GM18861 (cell line): ENCODE results near the gene ARV1.
"Not testable (repeated sequence)": the region's sequence is repeated elsewhere in the genome, so short reads cannot be mapped to it uniquely, and the experiment has no call there.

Experiments used
- ATAC-seq: cut with Tn5 transposase; IDR thresholded peaks from one replicate; pipeline ENCODE4 v1.9.1; 2021; ENCODE audit not compliant: unreplicated experiment

The ARV1 gene

DNA sequence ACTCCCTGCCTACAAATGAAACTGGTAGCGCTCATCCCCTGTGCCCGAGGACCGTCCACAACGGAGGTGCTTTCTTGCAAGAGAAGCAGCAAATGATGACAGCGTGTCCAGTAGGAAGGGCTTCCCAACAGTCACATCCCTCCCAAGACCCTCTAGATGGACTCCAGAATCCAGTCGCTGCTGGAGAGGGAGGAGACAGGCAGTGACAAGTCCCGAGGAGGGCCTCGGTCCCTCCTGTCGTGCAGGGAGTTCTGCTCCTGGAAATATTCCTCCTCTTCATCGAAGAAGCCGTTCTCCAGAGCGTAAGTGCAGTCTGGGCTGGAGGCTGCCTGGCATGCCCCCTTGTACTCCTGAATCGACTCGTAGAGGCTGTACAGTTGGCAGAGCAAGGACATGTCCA, 40.8 kb downstream of the ARV1 start:
- no peak for ATAC-seq

DNA sequence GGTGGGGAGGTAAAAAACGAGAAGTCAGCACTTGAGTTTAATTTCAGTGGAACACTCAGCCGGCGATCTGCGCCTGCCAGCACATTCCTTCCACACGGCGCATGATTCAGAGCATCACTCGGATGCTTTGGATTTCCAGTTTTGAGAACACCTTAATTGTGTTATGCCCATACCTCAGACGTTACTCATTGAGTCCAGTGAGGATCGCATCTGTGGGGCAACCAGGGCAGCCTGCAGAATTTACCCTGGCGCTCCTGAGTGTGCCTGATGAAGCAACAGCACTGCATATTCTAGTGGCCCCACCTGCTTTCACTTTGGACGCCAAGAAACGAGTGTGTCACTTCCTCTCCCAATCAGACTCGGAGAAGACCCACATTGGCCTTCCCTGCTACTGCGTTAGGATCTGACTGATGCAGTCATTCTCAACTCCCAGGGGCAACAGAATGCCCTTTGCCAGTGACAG, 41.3 kb downstream of the ARV1 start:
- ATAC-seq = no peak

DNA sequence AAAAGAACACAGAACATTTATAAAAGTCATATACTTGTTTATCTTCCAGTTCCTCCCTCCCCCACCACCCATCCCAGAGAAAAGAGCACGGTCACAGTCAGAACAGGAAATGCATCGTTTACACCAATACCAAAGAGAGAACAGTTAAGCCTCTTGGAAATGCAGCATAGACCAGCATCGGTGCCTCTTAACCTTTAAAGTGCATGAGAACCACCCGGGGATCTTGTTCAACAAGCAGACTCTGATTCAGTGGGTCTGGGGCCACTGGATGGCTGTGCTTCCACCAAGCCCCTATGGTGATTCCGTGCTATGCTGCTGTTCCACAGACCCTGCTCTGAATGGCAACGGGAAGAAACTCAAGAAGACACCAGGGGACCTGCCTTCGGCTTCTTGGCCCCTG, 41.9 kb downstream of the ARV1 start:
- ATAC-seq = no peak

DNA sequence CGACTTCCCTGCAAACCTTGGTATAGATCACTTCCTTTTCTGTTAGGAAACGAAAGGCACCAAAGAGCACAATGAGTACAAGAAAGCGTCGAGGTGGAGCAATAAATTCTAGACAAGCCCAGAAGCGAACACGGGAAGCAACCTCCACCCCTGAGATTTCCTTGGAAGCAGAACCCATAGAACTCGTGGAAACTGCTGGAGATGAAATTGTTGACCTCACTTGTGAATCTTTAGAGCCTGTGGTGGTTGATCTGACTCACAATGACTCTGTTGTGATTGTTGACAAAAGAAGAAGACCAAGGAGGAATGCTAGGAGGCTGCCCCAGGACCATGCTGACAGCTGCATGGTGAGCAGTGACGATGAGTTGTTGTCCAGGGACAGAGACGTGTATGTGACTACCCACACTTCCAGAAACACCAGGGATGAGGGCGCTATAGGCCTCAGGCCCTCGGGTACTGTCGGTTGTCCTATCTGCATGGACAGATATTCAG, 42.7 kb downstream of the ARV1 start:
- ATAC-seq = no peak

DNA sequence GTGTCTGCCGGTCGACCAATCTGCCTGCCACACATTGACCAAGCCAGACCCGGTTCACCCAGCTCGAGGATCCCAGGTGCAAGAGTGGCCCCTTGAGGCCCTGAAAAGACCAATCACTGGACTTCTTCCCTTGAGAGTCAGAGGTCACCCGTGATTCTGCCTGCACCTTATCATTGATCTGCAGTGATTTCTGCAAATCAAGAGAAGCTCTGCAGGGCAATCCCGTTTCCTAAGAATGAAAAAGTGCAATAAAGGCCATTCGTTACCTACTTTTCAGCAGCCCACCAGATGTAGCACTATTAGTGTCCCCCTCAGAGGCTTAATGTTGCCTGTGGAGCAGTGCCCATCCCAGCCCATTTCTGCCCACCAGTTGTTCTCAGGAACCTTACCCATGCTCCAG, 43.6 kb downstream of the ARV1 start:
- not testable (repeated sequence) for ATAC-seq

DNA sequence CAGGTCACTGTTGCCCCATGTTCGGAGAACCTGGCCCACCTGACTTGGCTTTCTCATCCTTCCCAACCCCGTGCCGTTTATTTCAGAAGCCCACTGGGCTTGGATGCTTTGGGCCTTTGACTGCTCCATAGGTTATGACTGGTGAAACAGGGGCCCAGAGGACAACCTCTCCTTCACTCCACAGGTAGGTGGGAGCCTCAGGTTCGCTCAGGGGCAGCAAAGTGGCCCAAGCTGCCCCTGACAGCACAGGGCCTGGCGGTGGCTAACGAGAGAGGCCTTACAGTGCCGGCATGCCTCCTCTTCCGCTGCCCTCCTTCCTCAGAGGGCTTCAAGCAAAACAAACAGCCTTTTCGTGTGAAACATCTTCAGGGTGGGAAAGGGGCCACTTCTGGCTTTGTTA, 44.3 kb downstream of the ARV1 start:
- ATAC-seq = no peak

DNA sequence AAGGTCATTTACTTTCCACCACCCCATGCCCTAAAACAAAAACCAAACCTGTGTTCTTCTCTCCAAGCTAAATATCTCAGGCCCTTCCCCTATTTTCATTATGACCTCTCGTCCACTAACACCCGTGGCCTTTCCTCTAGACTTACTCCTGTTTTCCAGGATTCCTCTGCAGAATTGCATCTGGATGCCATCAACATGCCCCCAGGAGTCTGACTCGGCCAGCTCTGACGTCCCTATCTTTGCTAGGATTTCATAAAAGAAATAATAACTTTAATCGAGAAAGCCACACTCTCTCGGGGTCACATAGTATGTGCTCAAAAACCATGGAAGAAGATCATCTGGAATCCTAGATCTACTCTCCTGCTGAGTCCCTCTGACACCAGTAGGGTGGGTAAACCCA, 47.7 kb downstream of the ARV1 start:
- ATAC-seq = no peak

DNA sequence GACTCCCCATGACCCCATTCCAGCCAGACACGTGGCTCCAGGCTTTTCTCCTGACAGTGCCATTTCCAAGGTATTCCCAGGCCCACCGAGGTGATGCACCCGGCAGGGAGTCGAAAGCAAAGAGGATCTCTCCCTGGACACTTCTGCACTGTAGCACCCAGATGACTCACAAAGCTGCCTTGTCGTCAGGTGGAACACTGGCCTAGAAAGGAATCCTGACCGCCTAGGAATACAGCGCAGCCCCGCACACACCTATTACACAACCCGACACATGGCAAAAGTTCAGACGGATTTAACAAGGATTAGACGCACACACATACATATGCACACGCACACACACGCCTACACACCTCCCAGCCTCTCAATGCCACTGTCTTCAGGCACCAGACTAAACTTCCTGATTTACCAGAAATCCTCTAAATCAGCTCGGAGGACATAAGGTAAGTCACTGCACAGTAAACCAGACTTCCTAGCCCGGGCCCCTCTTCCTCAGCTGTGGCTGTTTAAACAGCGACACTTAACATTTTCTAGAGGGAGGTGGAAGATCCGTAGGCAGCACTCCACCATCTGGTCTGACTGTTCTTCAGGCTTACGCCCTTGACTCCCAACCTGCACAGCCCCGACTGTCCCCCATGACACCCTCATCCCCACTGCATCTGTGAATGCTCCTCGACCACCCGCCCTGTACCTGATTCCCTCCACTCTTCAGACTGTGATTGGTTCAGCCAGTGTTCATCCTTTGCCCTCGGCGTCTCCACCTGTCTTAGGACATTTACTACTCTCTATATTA, 48.4 kb downstream of the ARV1 start:
- no peak for ATAC-seq

DNA sequence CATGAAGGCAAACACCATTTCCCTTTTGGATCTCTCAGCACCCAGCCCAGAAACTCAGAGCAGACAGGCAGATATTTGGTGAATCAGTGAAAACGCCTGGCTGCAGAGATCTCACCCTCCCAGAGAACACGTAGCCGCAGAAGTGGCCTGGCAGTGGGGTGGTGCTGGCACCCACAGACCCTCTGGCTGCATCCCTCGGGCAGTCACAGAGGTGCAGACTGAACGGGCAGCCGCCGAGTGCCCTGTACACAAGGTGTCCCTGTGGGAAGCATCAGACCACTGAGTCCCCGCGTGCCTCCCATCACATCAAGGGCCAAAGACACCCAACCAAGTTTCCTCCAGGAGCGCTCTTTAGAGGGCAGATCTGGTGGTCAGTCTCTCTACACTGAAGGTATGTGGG, 49.1 kb downstream of the ARV1 start:
- ATAC-seq = no peak

DNA sequence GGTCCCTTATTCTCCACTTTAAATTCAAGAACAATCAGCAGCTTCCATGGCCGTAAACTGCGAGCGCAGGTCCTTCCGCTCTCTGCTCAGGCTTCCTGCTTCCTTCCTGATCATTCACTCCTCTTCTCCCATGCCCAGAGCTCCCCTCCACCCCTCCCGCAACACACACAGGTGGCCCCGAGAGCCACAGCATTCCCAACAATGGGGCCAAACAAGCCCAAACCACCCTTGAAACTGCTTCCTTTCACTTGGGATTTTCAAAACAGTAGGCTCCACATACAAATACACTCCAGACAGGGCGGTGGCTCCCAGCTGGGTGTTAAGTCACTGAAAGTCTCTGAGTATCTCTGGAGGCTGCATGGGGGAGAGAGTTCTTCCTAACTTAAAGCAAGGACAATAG, 49.8 kb downstream of the ARV1 start:
- no peak for ATAC-seq

DNA sequence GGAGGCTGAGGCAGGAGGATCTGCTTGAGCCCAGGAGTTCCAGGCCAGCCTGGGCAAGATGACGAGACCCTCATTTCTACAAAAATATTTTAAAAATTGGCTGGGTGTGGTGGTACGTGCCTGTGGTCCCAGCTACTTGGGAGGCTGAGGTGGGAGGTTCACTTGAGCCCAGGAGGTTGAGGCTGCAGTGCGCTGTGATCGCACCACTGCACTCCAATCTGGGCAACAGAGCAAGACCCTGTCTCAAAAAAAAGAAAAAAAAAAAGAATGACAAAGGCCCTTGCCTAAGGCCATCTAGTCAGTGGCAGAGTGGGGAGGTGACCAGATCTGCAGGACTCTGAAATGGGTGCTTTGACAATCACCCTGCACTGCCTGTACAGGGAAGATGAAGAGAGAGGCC, 50.4 kb downstream of the ARV1 start:
- not testable (repeated sequence) for ATAC-seq

DNA sequence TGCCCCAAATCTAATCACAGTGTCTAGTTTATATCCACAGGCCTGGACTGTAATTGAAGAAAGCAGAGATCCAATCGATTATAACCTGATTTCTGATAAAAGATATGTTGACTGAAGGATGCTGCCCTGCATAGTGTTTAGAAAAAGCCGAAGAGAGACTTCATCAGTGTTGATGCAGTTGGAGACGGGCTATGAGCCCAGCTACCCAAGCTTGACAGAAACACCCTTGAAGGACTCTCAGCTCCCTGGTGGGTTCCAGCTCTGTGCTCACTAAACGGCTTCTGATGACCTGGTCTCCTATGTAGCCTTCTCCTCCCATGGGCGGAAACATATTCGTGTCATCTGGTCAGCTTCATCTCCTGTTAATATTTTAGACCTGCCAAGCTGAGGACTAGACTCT, 50.9 kb downstream of the ARV1 start:
- ATAC-seq = no peak

DNA sequence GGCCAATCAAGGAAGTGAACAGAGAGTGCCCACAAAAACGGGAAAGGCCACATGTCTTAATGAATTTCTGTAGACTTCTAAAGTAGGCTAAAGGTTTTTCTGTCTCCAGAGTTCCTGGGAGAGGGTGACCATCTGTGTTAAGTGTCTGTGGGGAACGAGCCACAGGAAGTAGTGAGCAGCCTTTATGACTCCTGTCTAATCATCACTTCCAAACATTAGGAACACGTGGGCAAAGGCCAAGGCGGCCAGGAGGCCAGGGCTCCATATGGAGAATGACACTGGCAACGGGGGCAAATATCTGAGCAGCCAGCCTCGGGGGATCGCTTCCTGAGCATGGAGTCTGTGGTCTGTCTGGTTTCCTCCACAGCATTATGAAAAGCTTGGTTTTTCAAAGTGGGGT, 54.1 kb downstream of the ARV1 start:
- no peak for ATAC-seq

DNA sequence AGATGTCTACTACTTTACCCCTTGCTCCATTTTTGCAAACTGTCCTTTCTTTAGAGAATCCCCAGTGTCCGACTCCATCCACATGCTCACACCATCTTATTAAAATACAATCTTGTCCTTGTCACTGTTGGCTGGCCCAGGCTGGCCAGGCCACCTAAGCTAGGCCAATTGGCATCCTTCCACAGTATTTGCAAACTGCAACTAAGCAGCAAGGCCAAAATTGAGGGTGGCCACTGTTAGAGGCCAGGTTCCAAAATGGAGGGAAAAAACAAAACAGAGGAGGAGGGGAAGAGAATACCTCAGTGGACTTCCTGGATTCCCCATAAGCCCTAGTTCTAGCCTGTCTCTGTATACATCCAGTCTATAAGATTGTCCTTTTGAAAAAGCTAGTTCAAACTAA, 56.9 kb downstream of the ARV1 start:
- ATAC-seq = no peak

DNA sequence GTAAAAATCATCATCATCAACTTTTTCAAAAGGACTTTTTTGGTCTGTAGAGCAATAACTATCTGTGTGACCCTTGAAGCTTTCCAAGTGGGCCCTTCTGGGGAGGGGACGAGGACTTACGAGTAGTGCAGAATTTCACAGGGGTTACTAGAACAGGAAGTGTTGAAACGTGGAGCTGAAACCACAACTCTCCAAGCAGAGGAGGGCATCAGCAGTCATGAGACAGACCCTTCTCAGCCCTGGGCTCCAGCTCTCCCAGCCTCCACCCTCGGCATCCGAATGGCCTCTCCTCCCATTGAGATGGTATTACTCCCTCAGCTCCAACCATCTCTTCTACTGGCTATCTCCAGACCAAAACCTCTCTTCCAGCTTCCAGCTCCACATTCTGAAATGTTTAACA, 57.5 kb downstream of the ARV1 start:
- ATAC-seq = no peak

DNA sequence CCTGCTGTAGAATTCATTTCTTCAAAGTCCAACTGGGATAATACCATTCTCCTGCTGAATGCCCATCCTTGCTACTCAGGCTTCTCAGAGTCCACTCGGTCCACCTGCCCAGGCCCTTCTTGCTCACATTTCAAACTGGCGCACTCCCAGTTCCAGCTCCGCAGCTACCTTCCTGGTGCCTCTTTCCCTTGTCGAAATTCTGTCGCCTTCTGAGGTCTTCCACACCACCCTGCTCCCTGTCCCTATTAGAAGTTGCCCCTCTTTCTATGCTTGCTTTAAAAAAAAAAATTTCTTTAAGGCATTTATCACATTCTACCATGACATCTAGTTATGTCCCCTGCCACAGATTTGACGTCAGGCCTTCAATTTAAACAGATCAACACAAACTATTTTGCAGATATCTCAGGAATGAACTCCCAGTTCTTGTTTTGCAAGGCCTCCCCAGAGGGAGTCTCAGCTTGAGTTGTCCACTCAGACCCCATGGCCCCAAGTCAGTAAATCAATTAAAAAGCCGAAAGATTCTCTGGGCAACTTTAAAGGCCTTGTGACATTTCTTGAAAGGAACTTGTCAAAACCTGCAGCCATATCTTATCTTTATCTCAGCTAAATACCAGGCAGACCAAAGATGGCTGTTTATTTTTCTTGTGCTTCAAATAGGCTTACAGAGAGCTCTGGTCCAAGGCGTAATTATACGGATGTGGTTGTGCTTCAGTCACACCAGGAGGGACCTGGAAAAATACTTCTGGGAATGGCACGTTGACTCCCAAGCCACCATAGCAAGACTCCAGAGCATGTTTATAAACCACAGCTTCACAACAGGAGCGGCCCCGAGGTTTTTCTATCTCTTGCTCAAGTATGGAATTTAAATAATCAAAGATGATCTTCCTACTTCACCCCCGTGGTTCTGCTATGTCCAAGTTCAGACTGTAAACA, 59.0 kb downstream of the ARV1 start:
- no peak for ATAC-seq

DNA sequence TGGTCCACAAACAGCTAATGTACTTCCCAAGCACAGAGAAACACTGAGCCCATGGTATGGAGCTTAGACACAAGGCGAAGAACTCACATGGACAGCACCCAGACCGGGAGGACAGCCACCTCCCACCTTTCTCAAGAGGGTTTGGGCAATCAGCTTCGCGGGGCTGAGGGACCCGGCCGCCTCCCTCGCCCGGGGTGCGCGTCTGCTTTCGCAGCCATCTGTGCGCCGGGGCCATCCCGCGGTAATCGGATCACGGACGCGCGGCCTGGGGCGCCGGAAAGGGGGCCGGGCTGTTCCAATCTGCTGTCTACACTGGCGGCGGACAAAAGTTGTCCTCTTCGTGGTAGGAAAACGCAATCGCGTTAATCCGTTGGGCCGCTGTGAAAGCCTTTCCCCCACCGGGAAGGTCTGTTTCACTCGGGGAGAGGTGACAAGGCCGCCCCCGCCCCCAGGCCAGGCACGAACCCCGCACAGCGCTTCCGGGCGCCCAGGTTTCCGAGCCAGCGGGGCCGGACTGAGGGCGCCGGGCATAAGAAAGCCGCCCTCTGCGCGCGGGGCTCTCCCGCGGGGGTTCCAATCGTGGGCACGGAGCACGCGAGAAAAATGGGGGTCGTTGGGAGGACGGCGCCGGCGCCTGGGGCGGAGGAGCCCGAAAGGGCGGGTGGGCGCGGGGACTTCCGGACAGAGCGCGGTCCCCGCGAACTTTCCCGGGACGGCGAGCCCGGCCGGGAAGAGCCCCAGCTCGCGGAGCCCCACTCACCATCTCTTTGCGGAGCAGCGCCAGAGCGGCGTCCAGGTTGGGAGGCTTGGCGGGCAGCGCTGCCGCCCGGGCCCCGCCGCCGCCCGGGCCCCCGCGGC, 60.5 kb downstream of the ARV1 start:
- ATAC-seq = no peak

DNA sequence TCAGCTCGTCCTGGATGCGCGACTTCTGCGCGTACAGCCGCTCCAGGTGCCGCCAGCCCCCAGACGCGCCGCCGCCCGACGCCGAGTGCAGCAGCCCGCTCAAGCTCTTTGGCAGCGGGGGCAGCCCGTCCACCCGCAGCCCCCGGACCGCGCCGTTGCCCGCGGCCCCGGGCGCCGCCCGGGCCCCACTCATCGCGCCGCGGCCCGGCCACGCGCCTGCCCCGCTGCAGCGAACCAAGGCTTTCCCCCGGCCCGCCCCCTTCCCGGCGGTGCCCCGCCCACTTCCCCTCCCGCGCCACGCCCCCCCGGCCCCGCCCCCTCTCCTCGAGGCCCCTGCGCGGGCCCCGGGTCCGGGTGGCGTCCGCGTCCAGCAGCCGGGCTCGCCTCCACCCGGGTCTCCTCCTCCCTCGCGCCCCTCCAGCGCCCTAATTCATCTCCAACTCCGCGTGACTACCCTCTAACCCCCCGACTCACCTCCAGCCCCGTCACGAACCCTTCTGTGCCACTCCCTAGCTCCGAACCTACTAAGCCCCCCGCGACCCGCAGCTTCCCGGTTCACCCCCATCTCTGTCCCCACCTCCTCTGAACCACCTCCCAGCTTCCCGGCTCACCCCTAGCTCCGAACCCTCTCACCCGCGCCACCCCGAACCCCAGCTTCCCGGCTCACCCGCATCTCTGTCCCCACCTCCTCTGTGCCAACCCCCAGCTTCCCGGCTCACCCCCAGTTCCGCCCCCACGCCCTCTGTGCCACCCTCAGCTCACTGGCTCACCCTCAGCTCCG, 61.3 kb downstream of the ARV1 start, which contains the start of gene FAM89A:
Gene FAM89A (minus strand): TSS at position 236 of the 781 bp plus-strand sequence. CDS start 43 bp downstream, at position 193.
- no peak for ATAC-seq

DNA sequence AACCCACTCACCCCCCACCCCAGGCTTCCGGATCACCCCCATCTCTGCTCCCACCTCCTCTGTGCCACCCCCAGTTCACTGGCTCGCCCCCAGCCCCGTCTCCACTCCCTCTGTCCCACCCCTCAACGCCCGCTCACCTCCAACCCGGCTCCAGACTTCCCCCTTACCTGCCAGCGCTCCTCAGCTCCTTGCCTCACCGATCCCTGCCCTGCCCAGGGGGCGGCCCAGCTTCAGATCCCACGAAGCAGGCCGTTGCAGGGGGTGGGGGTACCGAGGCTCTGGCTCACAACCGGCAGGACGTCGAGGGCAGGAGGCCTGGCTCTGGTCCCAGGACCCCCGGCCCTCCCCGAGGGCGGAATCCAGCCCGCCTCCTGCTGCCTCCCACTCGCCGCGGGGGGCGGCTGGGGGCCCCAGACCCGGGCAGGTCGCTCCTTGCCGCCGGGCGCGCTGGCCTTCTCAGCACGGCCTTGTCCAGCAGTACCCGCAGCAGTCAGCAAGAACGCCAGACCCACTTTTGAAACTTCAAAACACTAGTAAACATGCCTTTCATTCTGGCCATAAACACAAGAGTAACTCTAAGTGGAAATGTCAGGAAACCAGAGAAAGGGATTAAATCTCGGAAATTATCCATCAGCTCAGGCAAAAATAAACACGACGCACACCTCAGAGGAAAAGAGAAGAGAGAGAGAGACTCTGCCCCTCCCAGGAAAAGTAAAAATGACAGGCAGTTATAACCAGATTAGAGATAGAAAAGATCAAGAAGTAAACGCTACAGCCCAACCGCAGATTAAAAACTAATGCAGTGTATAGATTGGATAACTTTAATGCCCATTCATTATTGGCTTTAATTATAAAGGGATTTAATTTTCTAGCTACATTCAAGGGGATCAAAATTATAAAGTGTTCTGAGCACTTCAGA, 62.2 kb downstream of the ARV1 start:
- no peak for ATAC-seq
